ENCODE measurements around the gene PRPS1L1. TPM values are rescaled to one million over a fixed set of nuclear protein-coding genes. Genes with fewer than 3 reads are reported as not detected.

PRPS1L1 gene
- polyA plus RNA-seq, 3 donors = not detected

DNA sequence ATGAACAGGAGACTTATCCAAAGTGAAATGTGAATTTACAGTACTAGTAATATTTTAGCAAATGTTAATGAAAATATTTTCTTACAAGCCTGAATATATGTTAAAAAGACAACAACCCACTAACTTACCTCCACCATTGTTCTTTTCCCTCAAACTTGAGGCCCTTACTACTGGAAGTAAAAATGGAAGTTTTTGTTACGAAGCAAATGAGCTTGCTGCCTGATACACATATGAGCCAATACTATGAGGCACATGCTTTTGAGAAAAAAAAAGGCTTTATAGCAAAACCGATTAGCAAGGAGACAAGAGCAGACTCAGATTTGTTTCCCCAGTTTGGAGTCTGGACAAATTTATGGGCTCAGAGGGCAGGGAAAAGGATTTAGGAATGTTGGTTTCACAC lies 29.0 kb downstream of the PRPS1L1 start:
- Mint-ChIP-seq H3K27ac (no peak overlapping the region), H3K9me3 (peaks cover 4 to 14% (median 10%) of the 10 kb centered on the region in 7 donors), H3K27me3 (ENCODE audit: low read depth in 3 of 3) (peaks cover 1 to 2% (median 2%) of the 10 kb centered on the region in 3 donors), H3K4me1 (no peaks in the 10 kb centered on the region), H3K4me3 (no peak overlapping the region), H3K36me3 (no peaks in the 10 kb centered on the region)
- 100% methylated on average over 1 of the region's 2 CpGs for WGBS (ENCODE audit: insufficient coverage)
- Histone ChIP-seq H3K79me2 (ENCODE audit: insufficient read depth, low read length) (no peaks in the 10 kb centered on the region), H2AFZ (ENCODE audit: insufficient read depth, low read depth, low read length, poor library complexity, severe bottlenecking) (no peak overlapping the region), H3K4me2 (replicated peaks; ENCODE audit: extremely low read depth, low read length, poor library complexity, severe bottlenecking) (no peak overlapping the region), H3K4me1 (ENCODE audit: control insufficient read depth in 1 of 2, insufficient read depth in 2 of 2, low read length in 2 of 2) (no peaks in the 10 kb centered on the region), H3K9ac (ENCODE audit: insufficient read depth, low read length, poor library complexity, severe bottlenecking) (no peak overlapping the region), H3K4me3 (replicated peaks in 1 of 3; ENCODE audit: low read depth in 2 of 3, low read length in 3 of 3) (no peak overlapping the region), H3K9me3 (replicated peaks in 1 of 2; ENCODE audit: control insufficient read depth in 1 of 2, insufficient read depth in 1 of 2, low read length in 2 of 2) (peaks cover 5 to 6% of the 10 kb centered on the region in 2 donors), H3K36me3 (replicated peaks in 1 of 2; ENCODE audit: control insufficient read depth in 1 of 2, insufficient read depth in 2 of 2, low read length in 2 of 2) (no peaks in the 10 kb centered on the region), H3K27ac (ENCODE audit: low read depth in 1 of 2, low read length in 2 of 2) (no peak overlapping the region), H4K20me1 (ENCODE audit: insufficient read depth, low read length) (no peaks in the 10 kb centered on the region), H3K27me3 (ENCODE audit: control insufficient read depth in 2 of 2, insufficient read depth in 2 of 2, low read length in 2 of 2) (no peaks in the 10 kb centered on the region)
- DNase-seq = no peak
- TF ChIP-seq, protein P1, sequence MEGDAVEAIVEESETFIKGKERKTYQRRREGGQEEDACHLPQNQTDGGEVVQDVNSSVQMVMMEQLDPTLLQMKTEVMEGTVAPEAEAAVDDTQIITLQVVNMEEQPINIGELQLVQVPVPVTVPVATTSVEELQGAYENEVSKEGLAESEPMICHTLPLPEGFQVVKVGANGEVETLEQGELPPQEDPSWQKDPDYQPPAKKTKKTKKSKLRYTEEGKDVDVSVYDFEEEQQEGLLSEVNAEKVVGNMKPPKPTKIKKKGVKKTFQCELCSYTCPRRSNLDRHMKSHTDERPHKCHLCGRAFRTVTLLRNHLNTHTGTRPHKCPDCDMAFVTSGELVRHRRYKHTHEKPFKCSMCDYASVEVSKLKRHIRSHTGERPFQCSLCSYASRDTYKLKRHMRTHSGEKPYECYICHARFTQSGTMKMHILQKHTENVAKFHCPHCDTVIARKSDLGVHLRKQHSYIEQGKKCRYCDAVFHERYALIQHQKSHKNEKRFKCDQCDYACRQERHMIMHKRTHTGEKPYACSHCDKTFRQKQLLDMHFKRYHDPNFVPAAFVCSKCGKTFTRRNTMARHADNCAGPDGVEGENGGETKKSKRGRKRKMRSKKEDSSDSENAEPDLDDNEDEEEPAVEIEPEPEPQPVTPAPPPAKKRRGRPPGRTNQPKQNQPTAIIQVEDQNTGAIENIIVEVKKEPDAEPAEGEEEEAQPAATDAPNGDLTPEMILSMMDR (IDR thresholded peaks at IDR 0.05) = no peak
- intact Hi-C loops (cut with micrococcal nuclease) = no loop called here

DNA sequence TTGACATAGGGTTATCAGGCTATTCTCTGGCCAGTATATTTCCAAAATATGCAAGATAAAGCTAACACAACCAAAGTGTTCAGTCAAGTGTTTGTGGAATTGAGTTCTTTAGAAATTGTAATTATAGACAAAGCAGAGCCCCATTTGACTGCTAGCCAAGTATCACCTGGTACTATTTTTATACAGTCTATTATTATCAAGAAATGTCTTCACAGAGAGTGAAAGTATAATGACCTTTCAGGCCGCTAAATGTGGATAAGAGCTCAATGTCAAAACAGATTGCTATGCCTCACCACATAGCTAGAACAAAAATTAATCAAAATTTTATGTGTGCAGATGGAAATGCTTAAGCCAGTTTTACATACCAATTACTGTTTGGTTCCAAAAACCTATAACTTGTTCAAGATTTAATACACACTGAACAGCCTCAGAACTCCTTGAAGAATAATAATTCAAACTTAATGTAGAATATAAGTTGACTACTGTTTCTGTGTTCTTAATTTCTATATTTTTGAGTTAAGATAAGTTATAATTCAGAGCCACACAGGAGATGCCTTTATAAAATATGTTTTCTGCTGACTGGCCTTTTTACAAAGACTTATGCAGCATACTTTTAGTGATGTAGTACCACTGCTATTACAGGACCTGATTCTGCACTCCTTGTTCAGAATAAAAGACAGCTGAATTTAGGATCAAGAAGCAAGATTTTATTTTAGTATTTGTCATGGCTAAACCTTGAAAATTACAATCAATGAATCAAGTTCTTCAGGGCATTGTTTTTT lies 31.0 kb downstream of the PRPS1L1 start:
- no peaks in the 10 kb centered on the region for H4K20me1 ChIP-seq (ENCODE audit: insufficient read depth, low read length)
- no peak overlapping the region for H3K4me2 ChIP-seq (replicated peaks; ENCODE audit: extremely low read depth, low read length, poor library complexity, severe bottlenecking)
- no peak overlapping the region for H3K4me3 ChIP-seq (replicated peaks in 1 of 3; ENCODE audit: low read depth in 2 of 3, low read length in 3 of 3)
- H2AFZ ChIP-seq (ENCODE audit: insufficient read depth, low read depth, low read length, poor library complexity, severe bottlenecking) = no peak overlapping the region
- WGBS (ENCODE audit: insufficient coverage) = no CpG with 5 or more reads among the region's 1 CpG
- Mint-ChIP-seq H3K36me3 (no peaks in the 10 kb centered on the region), H3K27ac (no peak overlapping the region), H3K4me1 (no peaks in the 10 kb centered on the region), H3K4me3 (no peak overlapping the region), H3K9me3 (peaks cover 4 to 14% (median 10%) of the 10 kb centered on the region in 7 donors), H3K27me3 (ENCODE audit: low read depth in 3 of 3) (peaks cover 1 to 2% (median 2%) of the 10 kb centered on the region in 3 donors)
- DNase-seq = no peak
- TF ChIP-seq, protein P1 (IDR thresholded peaks at IDR 0.05) = no peak
- peaks cover 5 to 6% of the 10 kb centered on the region in 2 donors for H3K9me3 ChIP-seq (replicated peaks in 1 of 2; ENCODE audit: control insufficient read depth in 1 of 2, insufficient read depth in 1 of 2, low read length in 2 of 2)
- no peaks in the 10 kb centered on the region for H3K27me3 ChIP-seq (ENCODE audit: control insufficient read depth in 2 of 2, insufficient read depth in 2 of 2, low read length in 2 of 2)
- no peak overlapping the region for H3K27ac ChIP-seq (ENCODE audit: low read depth in 1 of 2, low read length in 2 of 2)
- no peak overlapping the region for H3K9ac ChIP-seq (ENCODE audit: insufficient read depth, low read length, poor library complexity, severe bottlenecking)
- intact Hi-C loops (cut with micrococcal nuclease) = no loop called here
- no peaks in the 10 kb centered on the region for H3K36me3 ChIP-seq (replicated peaks in 1 of 2; ENCODE audit: control insufficient read depth in 1 of 2, insufficient read depth in 2 of 2, low read length in 2 of 2)
- no peaks in the 10 kb centered on the region for H3K4me1 ChIP-seq (ENCODE audit: control insufficient read depth in 1 of 2, insufficient read depth in 2 of 2, low read length in 2 of 2)
- H3K79me2 ChIP-seq (ENCODE audit: insufficient read depth, low read length) = no peaks in the 10 kb centered on the region
